IPS-11a (cell line): ENCODE measurements around the gene ACACB.
A peak's percentile ranks its signal among the peaks of the same experiment; 100 is the strongest.

Experiments
- H3K4me3 ChIP-seq: one replicate; pipeline ENCODE4 v1.5.1; 2013; ENCODE audit warnings: low read depth, low read length, control low read depth

The ACACB gene

DNA sequence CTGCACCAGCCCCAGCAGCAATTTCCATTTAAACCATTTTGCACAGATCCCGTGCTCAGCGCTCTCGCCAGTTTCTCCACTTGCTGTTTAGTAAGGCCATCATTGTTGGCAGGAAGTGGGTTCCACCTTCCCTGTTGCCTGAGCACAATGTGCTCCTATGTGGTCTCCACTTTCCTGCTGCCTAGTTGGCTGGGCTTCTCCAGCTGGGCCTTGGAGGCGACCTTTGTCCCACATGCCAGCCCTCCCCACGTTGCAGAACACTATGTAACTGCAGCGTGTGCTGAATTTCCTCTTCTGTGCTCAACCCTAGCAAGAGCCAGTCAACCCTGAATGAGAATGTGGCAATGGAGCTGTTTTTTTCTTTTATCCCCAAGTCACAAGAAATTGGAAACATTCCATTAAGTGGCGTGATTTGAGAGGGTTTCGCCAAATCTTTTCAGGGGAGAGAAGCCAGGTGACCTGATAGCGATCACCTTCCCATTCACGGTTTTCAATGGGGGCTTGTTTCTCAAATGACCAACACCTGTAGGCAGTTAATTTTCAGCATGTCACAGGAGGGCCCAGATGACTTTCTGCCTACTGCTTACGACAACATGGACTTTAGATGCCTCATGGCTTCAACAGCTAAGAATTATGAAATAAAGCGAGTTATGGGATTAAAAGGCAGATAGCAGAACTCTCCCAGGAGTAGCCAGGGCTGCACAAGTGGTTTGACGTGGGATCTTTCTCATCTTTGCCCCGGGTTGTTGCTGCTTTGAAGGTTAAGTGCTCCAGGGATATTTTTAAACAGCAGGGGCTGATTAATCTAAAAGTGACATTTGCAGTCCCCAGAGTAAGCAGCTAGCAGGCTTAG lies at the start of gene ACACB:
ACACB (plus strand) TSS at position 830 of the 853 bp plus-strand sequence. CDS start 22,819 bp downstream, outside the sequence.
- no peak within 1 kb of the TSS for H3K4me3 ChIP-seq

DNA sequence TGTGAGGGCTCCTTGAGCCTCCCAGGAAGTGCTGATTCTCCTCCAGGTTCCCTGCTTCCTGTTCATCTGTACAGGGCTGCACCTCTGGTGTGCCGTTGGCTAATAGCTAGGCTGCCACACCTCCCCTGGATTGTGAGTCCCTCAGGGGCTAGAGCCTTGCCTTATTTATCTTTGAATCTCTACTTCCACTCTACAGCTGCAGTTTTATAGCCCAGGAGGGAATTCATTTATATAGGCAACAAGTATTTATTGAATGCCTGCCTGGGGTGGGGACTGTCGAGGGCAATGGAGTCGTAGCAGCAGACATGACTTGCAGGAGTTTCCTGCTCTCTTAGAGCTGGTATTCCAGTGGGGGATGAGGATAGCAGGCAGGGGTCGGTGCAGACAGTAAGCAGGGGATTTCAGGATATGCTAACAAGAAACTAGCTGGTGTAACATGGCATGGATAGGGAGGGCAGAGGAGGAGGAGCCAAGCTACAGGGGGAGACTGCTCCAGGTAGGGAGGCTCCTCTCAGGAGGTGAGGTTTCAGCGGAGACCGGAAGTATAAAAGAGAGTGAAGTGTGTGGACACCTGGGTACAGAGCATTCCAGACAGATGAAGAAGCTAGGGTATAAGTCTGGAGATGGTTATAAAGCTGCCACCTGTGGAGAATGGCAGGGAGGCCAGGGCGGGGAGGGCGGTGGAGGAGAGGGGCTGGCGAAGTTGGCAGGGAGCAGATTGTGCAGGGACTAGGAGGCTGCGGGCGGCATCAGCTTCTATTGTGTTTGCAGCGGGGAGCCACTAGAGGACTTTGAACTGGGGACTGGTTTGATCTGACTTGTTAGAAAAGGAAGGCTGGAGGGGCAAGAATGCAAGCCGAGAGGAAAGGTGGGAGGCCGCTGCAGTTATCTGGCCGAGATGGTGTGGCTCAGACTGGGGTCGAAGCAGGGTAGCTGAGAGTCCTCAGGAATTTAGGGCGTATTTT lies 46.8 kb upstream of the ACACB start:
- H3K4me3 ChIP-seq = no peak overlapping the region

DNA sequence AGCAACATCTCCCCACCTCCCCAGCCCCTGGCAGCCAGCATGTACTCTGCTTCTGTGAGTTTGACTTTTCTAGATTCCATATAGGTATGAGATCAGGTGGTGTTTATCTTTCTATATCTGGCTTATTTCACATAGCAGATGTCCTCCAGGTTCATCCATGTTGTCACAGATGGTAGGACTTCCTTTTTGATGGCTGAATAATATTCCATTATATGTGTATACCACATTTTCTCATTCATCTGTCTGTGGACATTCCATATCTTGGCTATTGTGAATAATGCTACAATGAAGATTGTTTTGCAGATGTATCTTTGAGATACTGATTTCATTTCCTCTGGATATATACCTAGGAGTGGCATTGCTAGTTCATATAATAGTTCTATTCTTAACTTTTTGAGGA lies 41.5 kb upstream of the ACACB start:
- H3K4me3 ChIP-seq = no peak overlapping the region

DNA sequence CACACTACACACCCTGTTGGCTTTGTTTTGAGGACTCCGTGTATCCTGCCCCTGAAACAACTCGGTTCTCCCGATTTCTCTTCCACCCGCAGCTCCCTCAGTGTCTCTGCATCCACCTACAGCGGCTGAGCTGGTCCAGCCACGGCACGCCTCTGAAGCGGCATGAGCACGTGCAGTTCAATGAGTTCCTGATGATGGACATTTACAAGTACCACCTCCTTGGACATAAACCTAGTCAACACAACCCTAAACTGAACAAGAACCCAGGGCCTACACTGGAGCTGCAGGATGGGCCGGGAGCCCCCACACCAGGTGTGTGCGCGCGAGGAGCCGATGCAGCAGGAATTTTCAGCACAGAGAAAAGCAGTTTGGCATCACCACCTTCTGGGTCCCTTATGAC lies 33.6 kb upstream of the ACACB start:
- no peak overlapping the region for H3K4me3 ChIP-seq

DNA sequence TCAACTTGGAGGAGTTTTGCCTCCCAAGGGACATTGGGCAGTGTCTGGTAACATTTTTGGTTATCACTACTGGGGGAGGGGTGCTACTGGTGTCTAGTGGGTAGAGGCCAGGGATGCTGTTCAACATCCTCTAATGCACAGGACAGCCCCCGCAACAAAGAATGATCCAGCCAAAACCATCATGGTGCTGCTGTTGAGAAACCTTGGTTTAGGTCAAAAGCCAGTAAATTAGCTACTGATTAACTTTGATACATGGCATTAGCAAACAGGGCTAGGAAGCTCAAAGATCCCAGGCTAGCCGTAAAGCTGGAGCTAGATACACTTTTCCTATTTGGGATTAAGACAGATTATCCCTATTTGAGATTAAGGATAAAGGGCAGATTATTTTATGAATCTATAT lies 32.0 kb upstream of the ACACB start:
- H3K4me3 ChIP-seq = no peak overlapping the region

DNA sequence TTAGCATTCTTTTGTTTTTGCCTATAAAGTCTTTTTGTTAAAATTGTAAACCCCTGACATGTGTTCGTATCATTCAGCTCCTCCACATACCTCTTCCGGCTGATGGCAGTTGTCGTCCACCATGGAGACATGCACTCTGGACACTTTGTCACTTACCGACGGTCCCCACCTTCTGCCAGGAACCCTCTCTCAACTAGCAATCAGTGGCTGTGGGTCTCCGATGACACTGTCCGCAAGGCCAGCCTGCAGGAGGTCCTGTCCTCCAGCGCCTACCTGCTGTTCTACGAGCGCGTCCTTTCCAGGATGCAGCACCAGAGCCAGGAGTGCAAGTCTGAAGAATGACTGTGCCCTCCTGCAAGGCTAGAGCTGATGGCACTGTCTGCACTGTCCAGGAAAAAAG lies 30.8 kb upstream of the ACACB start:
- no peak overlapping the region for H3K4me3 ChIP-seq

DNA sequence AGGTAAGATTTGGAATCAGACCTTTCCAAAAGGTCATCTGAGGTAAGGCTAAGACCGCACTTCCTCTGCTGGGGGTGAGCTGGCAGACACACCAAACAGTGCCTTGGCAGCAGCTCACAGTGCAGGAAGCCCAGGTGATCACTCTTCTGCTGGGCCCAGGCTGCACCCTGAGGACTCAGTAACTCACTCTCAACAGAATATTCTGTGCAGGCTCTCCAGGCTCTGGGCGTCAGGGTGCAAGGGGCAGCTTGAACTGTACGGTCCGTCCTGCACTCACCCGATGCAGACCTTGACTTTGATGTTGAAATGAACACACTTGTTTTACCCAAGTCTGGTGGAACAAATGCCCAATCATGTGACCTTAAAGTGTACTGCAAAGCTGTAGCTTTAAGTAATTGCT lies 29.1 kb upstream of the ACACB start:
- no peak overlapping the region for H3K4me3 ChIP-seq

DNA sequence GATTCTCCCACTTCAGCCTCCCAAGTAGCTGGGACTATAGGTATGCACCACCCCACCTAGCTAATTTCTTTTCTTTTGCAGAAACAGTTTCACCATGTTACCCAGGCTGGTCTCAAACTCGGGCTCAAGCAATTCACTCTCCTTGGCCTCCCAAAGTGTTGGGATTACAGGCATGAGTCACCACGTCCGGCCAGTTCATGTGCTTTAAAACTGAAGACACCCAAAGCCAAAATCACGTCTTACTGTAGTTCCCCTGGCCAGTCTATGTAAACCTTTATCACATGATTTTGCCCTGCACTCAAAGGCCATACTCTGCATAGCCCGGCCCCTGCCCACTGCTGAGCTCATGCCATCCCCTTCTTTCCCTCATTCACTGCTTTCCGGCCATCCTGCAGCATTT lies 27.6 kb upstream of the ACACB start:
- H3K4me3 ChIP-seq = no peak overlapping the region

DNA sequence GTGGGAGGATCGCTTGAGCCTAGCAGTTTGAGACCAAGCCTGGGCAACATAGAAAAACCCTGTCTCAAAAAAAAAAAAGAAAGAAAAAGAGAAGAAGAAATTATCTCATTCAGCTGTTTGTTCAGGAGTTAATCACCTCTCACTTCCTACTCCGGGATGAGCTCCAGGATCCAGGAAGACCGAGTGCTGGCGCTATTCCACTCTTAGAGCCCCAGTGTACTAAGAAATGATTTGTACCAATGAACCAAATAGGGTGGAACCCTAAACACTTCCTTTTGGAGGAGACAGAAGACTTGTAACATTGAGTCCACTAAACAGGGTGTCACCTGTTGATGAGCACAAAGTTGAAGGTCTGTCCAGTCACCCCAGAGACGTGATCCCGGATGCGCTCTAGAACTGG lies 26.7 kb upstream of the ACACB start:
- no peak overlapping the region for H3K4me3 ChIP-seq

DNA sequence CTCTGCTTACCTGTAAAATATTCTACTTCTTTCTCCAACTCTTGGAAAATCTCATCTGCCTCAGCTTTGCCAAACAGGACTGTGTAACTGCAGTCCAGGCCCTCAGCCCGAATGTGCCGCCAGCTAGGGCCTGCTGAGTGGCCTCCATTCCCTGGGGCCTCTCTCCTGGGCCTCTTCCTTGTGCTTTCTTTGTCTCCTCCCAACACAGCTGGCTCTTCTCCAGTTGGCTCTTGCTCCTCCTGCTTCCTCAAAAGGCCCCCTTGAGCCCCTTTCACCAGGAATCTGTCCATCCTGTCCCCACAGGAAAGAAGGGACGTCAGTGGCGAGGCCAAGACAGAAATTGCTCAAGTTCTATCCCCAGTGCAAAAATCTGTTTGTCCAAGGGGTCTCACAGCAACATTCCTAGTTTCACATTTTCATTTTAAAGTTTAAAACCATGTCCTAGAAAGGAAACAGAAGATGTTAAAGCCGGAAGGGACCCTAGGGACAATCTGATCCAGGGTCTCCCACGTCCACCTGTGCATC lies 23.8 kb upstream of the ACACB start:
- no peak overlapping the region for H3K4me3 ChIP-seq

DNA sequence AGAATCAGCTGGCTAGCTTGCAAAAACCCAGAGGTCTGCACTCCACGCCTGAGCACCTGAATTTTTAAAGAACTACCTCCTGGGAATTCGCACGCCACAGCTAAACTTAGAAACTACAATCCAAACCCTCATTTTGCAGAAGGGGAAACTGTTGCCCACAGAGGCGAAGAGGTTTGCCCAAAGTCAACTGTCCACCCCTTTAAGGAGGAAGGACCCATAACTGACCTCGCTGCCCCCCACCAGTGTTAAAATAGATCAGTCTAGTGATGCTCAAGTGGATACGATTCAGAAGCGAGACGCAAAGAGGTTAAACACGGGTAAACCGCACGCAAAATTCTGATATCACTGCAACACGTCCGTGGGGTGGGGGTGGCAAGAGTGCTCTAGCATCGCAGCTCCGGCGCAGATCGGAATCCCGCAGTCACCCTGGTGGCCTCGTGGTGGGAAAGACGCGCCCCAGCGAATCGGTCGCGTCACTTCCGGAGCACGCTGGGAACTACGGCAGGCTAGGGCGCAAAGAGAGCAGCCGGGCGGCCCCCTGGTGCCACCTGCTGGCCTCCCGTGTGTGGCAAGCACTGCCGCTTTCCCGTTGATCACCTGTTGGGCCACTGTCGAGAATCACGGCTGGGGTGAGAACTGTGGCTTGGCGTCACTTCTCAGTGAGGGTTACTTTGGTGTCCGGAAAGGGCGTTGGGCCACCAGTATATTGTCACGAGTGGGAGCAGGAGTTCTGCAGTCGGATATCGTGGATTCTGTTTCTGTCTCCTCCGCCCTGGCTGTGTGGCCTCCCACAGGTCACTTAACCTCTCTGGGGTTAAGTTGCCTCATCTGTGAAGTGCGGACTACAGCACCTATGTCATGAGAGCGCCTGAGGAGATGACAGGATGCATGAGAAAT lies 23.1 kb upstream of the ACACB start, which contains the start of gene ALKBH2:
ALKBH2 (minus strand) TSS at position 451 of the 897 bp plus-strand sequence. CDS start 686 bp downstream, outside the sequence.
- peak within 1 kb of the TSS; percentile 21 for H3K4me3 ChIP-seq

DNA sequence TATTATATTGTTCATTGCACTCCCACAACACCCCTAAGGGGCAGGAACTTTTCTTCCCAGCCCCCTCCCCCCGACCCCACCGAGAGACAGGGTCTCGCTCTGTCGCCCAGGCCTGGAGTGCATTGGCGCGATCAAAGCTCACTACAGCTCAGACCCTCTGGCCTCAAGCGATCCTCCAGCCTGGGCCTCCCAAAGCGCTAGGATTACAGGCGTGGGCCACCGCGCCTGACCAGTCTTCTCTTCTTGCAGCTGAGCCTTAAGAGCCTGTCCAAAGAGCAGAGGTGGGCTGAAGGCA lies 19.3 kb upstream of the ACACB start:
- H3K4me3 ChIP-seq = peak overlapping the region; percentile 65

DNA sequence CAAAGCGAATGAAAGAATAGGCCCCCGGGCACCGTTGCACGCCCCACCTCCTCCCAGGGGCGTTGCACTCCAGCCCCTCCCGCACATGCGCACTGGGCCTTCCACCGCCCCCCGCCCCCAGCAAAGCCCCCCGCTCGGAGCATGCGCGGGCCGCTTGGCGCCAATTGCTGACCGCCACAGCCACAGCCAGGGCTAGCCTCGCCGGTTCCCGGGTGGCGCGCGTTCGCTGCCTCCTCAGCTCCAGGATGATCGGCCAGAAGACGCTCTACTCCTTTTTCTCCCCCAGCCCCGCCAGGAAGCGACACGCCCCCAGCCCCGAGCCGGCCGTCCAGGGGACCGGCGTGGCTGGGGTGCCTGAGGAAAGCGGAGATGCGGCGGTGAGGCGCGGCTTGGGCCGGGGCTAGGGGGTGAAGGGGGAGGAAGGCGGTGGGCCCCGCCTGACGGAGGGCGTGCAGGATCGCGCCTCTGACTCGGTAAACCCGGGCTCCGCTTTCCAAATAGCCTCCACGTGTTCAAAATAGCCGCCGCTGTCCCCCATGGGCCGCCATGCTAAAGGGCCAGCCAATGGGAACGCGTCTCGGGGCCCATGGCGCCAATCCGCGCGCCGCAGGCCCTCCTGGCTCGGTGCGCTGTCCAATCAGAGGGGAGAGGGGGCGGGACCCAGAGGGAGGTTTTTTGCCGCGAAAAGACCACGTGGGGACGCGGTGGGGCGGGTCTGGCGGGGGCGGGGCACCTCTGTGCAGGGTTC lies 18.8 kb upstream of the ACACB start, which contains the start of gene UNG:
UNG (plus strand) TSS at position 163 of the 748 bp plus-strand sequence; CDS start at position 246, 83 bp downstream.
- H3K4me3 ChIP-seq = peak within 1 kb of the TSS; percentile 76

DNA sequence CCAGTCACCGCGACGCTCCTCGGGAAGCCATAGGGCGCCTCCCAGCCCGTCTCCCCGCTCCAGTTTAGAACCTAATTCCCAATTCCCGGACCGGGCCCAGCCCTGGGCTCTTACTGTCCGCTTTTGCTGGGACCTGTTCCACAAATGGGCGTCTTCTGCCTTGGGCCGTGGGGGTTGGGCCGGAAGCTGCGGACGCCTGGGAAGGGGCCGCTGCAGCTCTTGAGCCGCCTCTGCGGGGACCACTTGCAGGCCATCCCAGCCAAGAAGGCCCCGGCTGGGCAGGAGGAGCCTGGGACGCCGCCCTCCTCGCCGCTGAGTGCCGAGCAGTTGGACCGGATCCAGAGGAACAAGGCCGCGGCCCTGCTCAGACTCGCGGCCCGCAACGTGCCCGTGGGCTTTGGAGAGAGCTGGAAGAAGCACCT lies 18.2 kb upstream of the ACACB start:
- H3K4me3 ChIP-seq = peak overlapping the region; percentile 76

DNA sequence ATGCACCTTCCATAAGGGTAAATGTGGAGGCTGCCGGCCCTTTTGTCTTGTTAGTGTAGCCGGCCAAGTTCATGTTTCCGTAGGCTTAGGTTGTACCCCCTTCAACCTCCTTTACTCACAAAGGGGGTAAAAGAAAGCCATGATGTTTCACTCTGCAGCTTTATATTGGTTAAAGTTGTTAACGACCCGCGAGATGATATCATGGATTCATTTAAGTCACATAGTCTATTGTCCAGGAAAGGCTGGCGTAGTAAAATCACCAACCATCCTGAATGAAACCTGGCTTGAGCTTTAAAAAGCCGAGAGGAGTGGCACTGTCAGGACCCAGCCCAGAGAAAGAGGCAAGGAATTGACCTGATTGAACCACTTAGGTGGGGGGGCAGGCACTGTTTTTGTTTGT lies 17.7 kb upstream of the ACACB start:
- H3K4me3 ChIP-seq = peak overlapping the region; percentile 76

DNA sequence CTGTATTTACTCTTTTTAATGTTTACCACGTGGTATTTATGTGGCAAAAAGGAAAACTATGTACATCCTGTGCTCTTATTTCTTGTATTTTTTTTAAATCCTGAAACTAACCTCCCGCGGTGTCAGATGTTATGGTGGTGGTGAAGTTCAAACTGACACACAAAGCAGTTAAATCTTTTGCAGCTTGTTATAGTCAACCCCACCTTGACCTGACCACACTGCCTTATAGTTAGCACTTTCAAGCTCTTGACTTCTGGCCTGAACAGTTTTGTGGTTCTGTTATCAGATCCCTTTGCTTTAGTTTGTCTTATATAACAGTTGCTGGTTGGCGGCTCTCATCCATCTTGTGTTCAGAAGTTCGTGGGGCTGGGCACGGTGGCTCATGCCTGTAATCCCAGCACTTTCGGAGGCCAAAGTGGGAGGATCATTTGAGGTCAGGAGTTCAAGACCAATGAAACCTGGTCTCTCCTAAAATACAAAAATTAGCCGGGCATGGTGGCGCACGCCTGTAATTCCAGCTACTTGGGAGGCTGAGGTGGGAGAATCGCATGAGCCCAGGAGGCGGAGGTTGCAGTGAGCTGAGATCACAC lies 16.9 kb upstream of the ACACB start:
- H3K4me3 ChIP-seq = no peak overlapping the region

DNA sequence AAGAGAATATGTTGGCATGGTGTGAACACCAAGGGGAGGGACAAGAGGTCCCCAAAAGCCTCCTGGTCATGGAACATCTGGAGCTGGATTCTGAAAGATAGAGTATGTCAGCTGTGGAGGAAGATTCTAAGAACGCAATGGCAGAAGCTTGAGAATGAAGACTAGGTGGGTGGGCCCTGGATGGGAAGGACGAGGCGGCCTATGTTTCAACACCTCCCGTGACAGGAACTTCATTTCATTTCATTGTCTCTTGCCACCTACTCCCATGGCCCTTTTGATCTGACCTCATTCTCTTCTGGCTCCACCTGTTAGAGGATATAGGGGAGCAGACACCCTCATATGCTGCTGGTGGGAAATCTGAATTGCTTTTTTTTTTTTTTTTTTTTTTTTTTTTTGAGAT lies 15.6 kb upstream of the ACACB start:
- no peak overlapping the region for H3K4me3 ChIP-seq

DNA sequence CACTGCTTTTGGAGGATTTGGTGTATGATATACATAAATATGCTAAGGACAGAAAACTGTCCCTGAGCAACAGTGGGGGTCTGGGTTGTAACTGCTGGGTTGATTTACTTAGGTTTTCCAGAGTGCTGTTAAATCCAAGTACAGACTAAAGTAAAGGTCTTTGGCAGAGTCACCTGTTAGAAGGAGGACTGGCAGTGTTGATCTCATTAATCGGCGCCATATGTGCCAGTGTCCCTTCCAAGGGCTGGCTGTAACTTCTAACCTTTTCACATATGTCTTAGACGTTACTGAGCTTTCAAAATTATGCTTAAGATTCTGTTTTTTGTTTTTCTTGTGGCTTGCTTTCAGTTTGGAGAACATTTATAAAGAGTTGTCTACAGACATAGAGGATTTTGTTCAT lies 13.9 kb upstream of the ACACB start:
- H3K4me3 ChIP-seq = no peak overlapping the region

DNA sequence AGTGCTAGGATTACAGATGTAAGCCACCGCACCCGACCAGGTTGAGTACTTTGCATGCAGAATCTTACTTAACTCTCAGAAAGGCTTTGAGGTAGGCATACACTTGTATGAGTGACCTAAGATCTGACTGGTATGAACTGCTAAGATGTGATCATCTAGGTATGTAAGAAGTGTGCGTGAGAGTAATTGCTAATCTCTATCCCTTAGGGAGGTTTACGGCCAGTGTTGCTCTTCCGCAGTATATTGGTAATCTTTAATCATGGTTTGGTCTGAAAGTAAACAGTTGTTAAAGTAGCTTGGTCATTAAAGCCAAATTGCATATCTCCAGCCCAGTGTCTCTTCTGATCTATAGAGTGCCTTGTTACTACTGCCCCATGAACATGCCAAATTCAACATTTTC lies 11.2 kb upstream of the ACACB start:
- no peak overlapping the region for H3K4me3 ChIP-seq
